SU-DHL-6 (cell line): ENCODE measurements around the gene SP110.

Experiments used
- EZH2phosphoT487 ChIP-seq: fragments of 200-600 bp; sonication (generic), shearing (Covaris generic); conservative IDR thresholded peaks from 2 replicates; pipeline ENCODE4 v1.6.1; 2018; ENCODE audit warnings: mild to moderate bottlenecking, antibody characterized with exemption, low read length, moderate library complexity, mixed read lengths
- TF ChIP-seq, protein P1 (sequence below): fragments of 200-600 bp; sonication (generic); IDR thresholded peaks from one replicate; pipeline ENCODE4 v1.5.1; 2017; ENCODE audit warnings: antibody characterized with exemption, mild to moderate bottlenecking, low read length, moderate library complexity; ENCODE audit not compliant: insufficient read depth, poor library complexity, severe bottlenecking

DNA sequence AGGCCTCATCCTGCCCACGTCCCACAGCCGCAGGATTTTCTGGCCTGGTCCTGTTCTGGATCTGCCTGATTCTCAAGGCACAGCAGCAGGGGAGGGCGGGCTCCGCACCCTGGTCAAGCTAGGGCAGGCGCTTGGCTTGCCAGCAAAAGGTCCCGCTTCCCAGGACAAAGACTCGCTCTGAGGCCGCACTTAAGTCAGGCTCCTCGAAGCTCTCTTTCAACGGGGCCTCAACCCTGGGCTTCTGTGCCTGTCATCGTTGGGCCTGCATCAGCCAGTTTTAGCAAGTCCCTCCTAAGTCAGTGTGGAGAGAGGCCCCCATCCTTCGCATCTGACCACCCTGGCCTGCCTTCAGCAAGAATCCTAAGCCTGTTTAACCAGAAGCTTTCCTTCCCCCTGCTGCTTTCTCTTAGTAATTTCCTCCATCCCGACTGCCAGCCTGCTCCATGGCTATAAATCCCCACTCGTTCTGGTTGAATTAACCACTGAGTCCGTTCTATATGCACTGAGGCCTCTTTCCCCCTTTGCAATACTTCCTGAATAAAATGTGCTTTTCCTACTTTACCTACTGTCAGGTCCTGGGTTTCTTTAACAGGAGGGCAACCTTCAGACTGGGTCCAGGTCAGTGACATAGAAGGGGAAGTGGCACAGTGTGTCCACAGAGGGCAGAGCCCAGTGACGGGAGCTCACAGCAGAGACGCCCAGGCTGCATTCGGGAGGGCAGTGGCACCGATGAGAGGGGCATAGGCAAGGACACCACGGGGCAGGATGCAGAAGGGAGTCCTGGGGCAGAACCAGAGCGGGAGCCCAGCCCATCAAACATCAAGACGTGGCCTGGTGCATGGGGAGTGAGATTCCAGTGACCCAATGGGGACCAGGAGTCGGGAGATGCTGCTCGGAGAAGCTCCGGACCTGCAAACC, 62.7 kb downstream of the SP110 start:
- no peak for TF ChIP-seq EZH2phosphoT487
- TF ChIP-seq, protein P1, sequence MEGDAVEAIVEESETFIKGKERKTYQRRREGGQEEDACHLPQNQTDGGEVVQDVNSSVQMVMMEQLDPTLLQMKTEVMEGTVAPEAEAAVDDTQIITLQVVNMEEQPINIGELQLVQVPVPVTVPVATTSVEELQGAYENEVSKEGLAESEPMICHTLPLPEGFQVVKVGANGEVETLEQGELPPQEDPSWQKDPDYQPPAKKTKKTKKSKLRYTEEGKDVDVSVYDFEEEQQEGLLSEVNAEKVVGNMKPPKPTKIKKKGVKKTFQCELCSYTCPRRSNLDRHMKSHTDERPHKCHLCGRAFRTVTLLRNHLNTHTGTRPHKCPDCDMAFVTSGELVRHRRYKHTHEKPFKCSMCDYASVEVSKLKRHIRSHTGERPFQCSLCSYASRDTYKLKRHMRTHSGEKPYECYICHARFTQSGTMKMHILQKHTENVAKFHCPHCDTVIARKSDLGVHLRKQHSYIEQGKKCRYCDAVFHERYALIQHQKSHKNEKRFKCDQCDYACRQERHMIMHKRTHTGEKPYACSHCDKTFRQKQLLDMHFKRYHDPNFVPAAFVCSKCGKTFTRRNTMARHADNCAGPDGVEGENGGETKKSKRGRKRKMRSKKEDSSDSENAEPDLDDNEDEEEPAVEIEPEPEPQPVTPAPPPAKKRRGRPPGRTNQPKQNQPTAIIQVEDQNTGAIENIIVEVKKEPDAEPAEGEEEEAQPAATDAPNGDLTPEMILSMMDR, result no peak
